Stimulated activated CD8-positive, alpha-beta memory T cell treated with anti-CD3 and anti-CD28 coated beads, Interleukin-12 subunit alpha, Interleukin-12 subunit beta, amount 100 ng/mL, for 24 hours (primary cell): ENCODE data around the gene SETD7.

Experiments
- DNase-seq: peaks from one replicate; pipeline ENCODE4 v3.0.0-alpha.2; 2020; ENCODE audit errors: extremely low read depth

Gene SETD7

GRCh38 chr4:139550724-139551429, 5.1 kb downstream of the SETD7 start:
- DNase-seq = no peak

- DNase-seq = no peak
These were observed 8.0 kb downstream of the SETD7 start for GRCh38 chr4:139547979-139548378.

GRCh38 chr4:139540632-139541031, 15.4 kb downstream of the SETD7 start:
- DNase-seq = no peak

- DNase-seq = no peak
These were observed 15.9 kb downstream of the SETD7 start for GRCh38 chr4:139540161-139540560.

GRCh38 chr4:139537292-139537691, 18.7 kb downstream of the SETD7 start:
- DNase-seq = no peak

- DNase-seq = no peak
These were observed 20.2 kb downstream of the SETD7 start for GRCh38 chr4:139535871-139536234.

GRCh38 chr4:139535228-139535870, 20.7 kb downstream of the SETD7 start:
- DNase-seq = no peak

- no peak for DNase-seq
These were observed 21.6 kb downstream of the SETD7 start for GRCh38 chr4:139534287-139534950.

GRCh38 chr4:139533511-139533910, 22.5 kb downstream of the SETD7 start:
- DNase-seq = no peak

GRCh38 chr4:139532947-139533346, 23.1 kb downstream of the SETD7 start:
- no peak for DNase-seq

- no peak for DNase-seq
These were observed 25.1 kb downstream of the SETD7 start for GRCh38 chr4:139530833-139531427.

GRCh38 chr4:139528377-139529005, 27.5 kb downstream of the SETD7 start:
- no peak for DNase-seq

GRCh38 chr4:139526928-139527327, 29.1 kb downstream of the SETD7 start:
- no peak for DNase-seq

GRCh38 chr4:139525414-139525813, 30.6 kb downstream of the SETD7 start:
- DNase-seq = no peak

- no peak for DNase-seq
These were observed 31.9 kb downstream of the SETD7 start for GRCh38 chr4:139524062-139524631.

- no peak for DNase-seq
These were observed 32.9 kb downstream of the SETD7 start for GRCh38 chr4:139523076-139523475.

- DNase-seq = no peak
These were observed 33.6 kb downstream of the SETD7 start for GRCh38 chr4:139522457-139522856.

- DNase-seq = no peak
These were observed 34.1 kb downstream of the SETD7 start for GRCh38 chr4:139521754-139522401.

- no peak for DNase-seq
These were observed 40.5 kb downstream of the SETD7 start for GRCh38 chr4:139515531-139515958.

- DNase-seq = no peak
These were observed 41.5 kb downstream of the SETD7 start for GRCh38 chr4:139514382-139515059.

GRCh38 chr4:139511320-139511719, 44.7 kb downstream of the SETD7 start:
- DNase-seq = no peak
